Memory B cell (primary cell): ENCODE results near the gene TRAPPC6A.

Source experiments
- ATAC-seq: fragments of 150-1000 bp; cut with Tn5 transposase; 2 replicates; pipeline ENCODE4 v1.10.0; 2021; ENCODE audit warnings: low read depth, mild to moderate bottlenecking, moderate library complexity
- DNase-seq, 2 donors: peaks; one replicate each; pipeline ENCODE4 v3.0.0; 2022; ENCODE audit warnings: low spot score in 2 of 2
- H3K27ac Mint-ChIP-seq: one replicate; pipeline ENCODE4 v1.8.0; 2022; ENCODE audit warnings: mild to moderate bottlenecking, moderate library complexity, mixed read lengths
- H3K27me3 Mint-ChIP-seq: one replicate; pipeline ENCODE4 v1.8.0; 2022; ENCODE audit warnings: mixed read lengths
- H3K36me3 Mint-ChIP-seq: one replicate; pipeline ENCODE4 v1.8.0; 2022; ENCODE audit warnings: mild to moderate bottlenecking, mixed read lengths
- H3K4me1 Mint-ChIP-seq: one replicate; pipeline ENCODE4 v1.8.0; 2022; ENCODE audit warnings: mixed read lengths
- H3K4me3 Mint-ChIP-seq: one replicate; pipeline ENCODE4 v1.8.0; 2022; ENCODE audit warnings: mild to moderate bottlenecking, moderate library complexity, mixed read lengths
- H3K9me3 Mint-ChIP-seq: one replicate; pipeline ENCODE4 v1.8.0; 2022; ENCODE audit warnings: mixed read lengths

TRAPPC6A gene

GRCh38 chr19:45178262-45179071 lies 430 bp upstream of the TRAPPC6A start, which contains the start of gene BLOC1S3:
Gene BLOC1S3 (plus strand): TSS chr19:45178784. CDS start chr19:45179297, 513 bp downstream.
- DNase-seq = peak; percentile 96 to 99
- Mint-ChIP-seq H3K4me1 (peaks cover 23% of the 10 kb centered on the region), H3K36me3 (peaks cover 13% of the 10 kb centered on the region), H3K4me3 (peak within 1 kb of the TSS; percentile 88), H3K27me3 (no peaks in the 10 kb centered on the region), H3K9me3 (no peaks in the 10 kb centered on the region), H3K27ac (peak within 1 kb of the TSS; percentile 92)
- peak; percentile 77 for ATAC-seq

- no peak for ATAC-seq
- Mint-ChIP-seq H3K27ac (no peak overlapping the region), H3K4me1 (peaks cover 21% of the 10 kb centered on the region), H3K27me3 (no peaks in the 10 kb centered on the region), H3K9me3 (no peaks in the 10 kb centered on the region), H3K4me3 (peak overlapping the region; percentile 1), H3K36me3 (peaks cover 2% of the 10 kb centered on the region)
- DNase-seq = no peak
These were observed 2.3 kb downstream of the TRAPPC6A start for GRCh38 chr19:45175515-45176345.

GRCh38 chr19:45173816-45174215 lies 4.2 kb downstream of the TRAPPC6A start:
- H3K36me3 Mint-ChIP-seq = peaks cover 2% of the 10 kb centered on the region
- H3K4me1 Mint-ChIP-seq = peaks cover 14% of the 10 kb centered on the region

GRCh38 chr19:45172611-45173208 lies 5.3 kb downstream of the TRAPPC6A start:
- no peaks in the 10 kb centered on the region for H3K9me3 Mint-ChIP-seq
- peaks cover 2% of the 10 kb centered on the region for H3K36me3 Mint-ChIP-seq
- H3K4me3 Mint-ChIP-seq = no peak overlapping the region
- peaks cover 14% of the 10 kb centered on the region for H3K4me1 Mint-ChIP-seq
- no peak for ATAC-seq
- no peak overlapping the region for H3K27ac Mint-ChIP-seq
- H3K27me3 Mint-ChIP-seq = no peaks in the 10 kb centered on the region
- no peak for DNase-seq

More at GRCh38 chr19:45173816-45174215, 4.2 kb downstream of the TRAPPC6A start:
- H3K27ac Mint-ChIP-seq = no peak overlapping the region
- no peak overlapping the region for H3K4me3 Mint-ChIP-seq
- no peaks in the 10 kb centered on the region for H3K9me3 Mint-ChIP-seq
- DNase-seq = no peak
- no peaks in the 10 kb centered on the region for H3K27me3 Mint-ChIP-seq
- ATAC-seq = no peak

- ATAC-seq = peak; percentile 29
- peaks cover 14% of the 10 kb centered on the region for H3K4me1 Mint-ChIP-seq
- peaks cover 2% of the 10 kb centered on the region for H3K36me3 Mint-ChIP-seq
- no peaks in the 10 kb centered on the region for H3K9me3 Mint-ChIP-seq
- no peak for DNase-seq
- no peaks in the 10 kb centered on the region for H3K27me3 Mint-ChIP-seq
- no peak overlapping the region for H3K4me3 Mint-ChIP-seq
- H3K27ac Mint-ChIP-seq = no peak overlapping the region
These were observed 5.9 kb downstream of the TRAPPC6A start for GRCh38 chr19:45172173-45172572.

GRCh38 chr19:45171211-45171623 lies 6.8 kb downstream of the TRAPPC6A start:
- Mint-ChIP-seq H3K4me3 (no peak overlapping the region), H3K36me3 (peaks cover 2% of the 10 kb centered on the region), H3K27me3 (no peaks in the 10 kb centered on the region), H3K9me3 (no peaks in the 10 kb centered on the region), H3K4me1 (peaks cover 14% of the 10 kb centered on the region), H3K27ac (no peak overlapping the region)
- no peak for DNase-seq
- ATAC-seq = no peak

GRCh38 chr19:45170146-45171106 lies 7.6 kb downstream of the TRAPPC6A start:
- no peak overlapping the region for H3K4me3 Mint-ChIP-seq
- peaks cover 1% of the 10 kb centered on the region for H3K36me3 Mint-ChIP-seq
- no peak for DNase-seq
- H3K4me1 Mint-ChIP-seq = peaks cover 14% of the 10 kb centered on the region
- no peak overlapping the region for H3K27ac Mint-ChIP-seq
- H3K9me3 Mint-ChIP-seq = no peaks in the 10 kb centered on the region
- no peak for ATAC-seq
- H3K27me3 Mint-ChIP-seq = no peaks in the 10 kb centered on the region

GRCh38 chr19:45169602-45170001 lies 8.4 kb downstream of the TRAPPC6A start:
- H3K4me1 Mint-ChIP-seq = peaks cover 15% of the 10 kb centered on the region
- H3K27me3 Mint-ChIP-seq = no peaks in the 10 kb centered on the region
- no peak for ATAC-seq
- DNase-seq = no peak
- no peaks in the 10 kb centered on the region for H3K36me3 Mint-ChIP-seq
- no peak overlapping the region for H3K4me3 Mint-ChIP-seq
- H3K27ac Mint-ChIP-seq = no peak overlapping the region
- no peaks in the 10 kb centered on the region for H3K9me3 Mint-ChIP-seq

GRCh38 chr19:45168767-45169351 lies 9.2 kb downstream of the TRAPPC6A start:
- no peaks in the 10 kb centered on the region for H3K9me3 Mint-ChIP-seq
- no peaks in the 10 kb centered on the region for H3K27me3 Mint-ChIP-seq
- peaks cover 20% of the 10 kb centered on the region for H3K4me1 Mint-ChIP-seq
- H3K27ac Mint-ChIP-seq = no peak overlapping the region
- DNase-seq (no peak), ATAC-seq (no peak)
- no peak overlapping the region for H3K4me3 Mint-ChIP-seq
- H3K36me3 Mint-ChIP-seq = no peaks in the 10 kb centered on the region

- ATAC-seq = no peak
- no peak for DNase-seq
- H3K4me3 Mint-ChIP-seq = no peak overlapping the region
- no peak overlapping the region for H3K27ac Mint-ChIP-seq
- H3K27me3 Mint-ChIP-seq = no peaks in the 10 kb centered on the region
- H3K4me1 Mint-ChIP-seq = peaks cover 19% of the 10 kb centered on the region
- H3K36me3 Mint-ChIP-seq = no peaks in the 10 kb centered on the region
- H3K9me3 Mint-ChIP-seq = no peaks in the 10 kb centered on the region
These were observed 11.2 kb downstream of the TRAPPC6A start for GRCh38 chr19:45166723-45167252.

GRCh38 chr19:45164577-45165335 lies 13.3 kb downstream of the TRAPPC6A start:
- H3K4me3 Mint-ChIP-seq = no peak overlapping the region
- ATAC-seq = peak; percentile 89
- no peaks in the 10 kb centered on the region for H3K9me3 Mint-ChIP-seq
- no peak overlapping the region for H3K27ac Mint-ChIP-seq
- peaks cover 11% of the 10 kb centered on the region for H3K27me3 Mint-ChIP-seq
- H3K36me3 Mint-ChIP-seq = no peaks in the 10 kb centered on the region
- peaks cover 16% of the 10 kb centered on the region for H3K4me1 Mint-ChIP-seq
- DNase-seq = peak; percentile 26 to 46

GRCh38 chr19:45163751-45164460 lies 14.1 kb downstream of the TRAPPC6A start:
- DNase-seq = no peak
- H3K4me1 Mint-ChIP-seq = peaks cover 16% of the 10 kb centered on the region
- H3K27ac Mint-ChIP-seq = peak overlapping the region; percentile 86
- peaks cover 15% of the 10 kb centered on the region for H3K27me3 Mint-ChIP-seq
- peak; percentile 4 for ATAC-seq
- H3K9me3 Mint-ChIP-seq = no peaks in the 10 kb centered on the region
- no peaks in the 10 kb centered on the region for H3K36me3 Mint-ChIP-seq
- H3K4me3 Mint-ChIP-seq = peak overlapping the region; percentile 54
